Measurements from ENCODE around the gene GPR17. TPM values are rescaled to one million over a fixed set of nuclear protein-coding genes. Genes with fewer than 3 reads are reported as not detected.

The GPR17 gene
- polyA plus RNA-seq, 4 donors: 0.33 to 2.8 (median 1.1) TPM

DNA sequence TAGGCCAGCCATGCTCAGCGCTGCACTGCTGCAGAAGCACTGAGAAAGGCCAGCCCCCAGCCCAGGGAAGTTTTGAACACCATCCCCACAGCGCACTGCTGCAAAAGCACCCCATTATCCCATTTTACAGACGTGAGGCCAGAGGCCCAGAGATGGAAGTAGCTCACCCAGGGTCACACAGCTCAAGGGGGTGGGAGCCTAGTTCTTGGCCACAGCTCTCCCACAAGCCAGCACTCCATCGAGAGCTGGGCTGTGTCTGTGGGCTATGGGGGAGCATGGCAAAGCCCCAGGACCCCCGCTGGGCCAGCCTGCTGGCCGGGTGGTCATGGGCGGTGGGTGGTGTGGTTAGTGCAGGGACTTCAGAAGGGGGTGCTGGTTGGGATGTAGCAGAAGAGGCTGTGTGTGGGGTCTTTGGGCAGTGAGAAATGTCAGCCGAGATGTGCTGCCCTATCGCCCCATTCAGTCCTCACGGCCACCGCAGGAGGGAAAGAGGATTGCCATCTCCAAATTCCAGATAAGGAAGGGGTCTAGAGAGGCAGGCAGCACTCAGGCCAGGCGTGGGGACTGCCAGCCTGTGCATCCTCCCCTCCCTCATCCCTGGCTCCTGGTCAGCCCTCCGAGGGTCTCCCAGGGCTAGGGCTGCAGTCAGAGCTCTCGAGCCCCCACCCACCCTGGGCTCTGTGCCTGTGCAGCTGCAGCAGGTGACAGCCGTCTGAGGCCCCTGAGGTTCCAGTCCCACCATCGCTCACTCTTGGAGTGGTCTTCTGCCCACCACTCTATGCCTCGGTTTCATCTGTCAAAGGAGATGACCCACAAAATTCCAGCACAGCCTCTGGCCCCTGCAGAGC lies 17.0 kb upstream of the GPR17 start:
- no peak for DNase-seq (ENCODE audit: low read depth in 4 of 4, low spot score in 3 of 4)

DNA sequence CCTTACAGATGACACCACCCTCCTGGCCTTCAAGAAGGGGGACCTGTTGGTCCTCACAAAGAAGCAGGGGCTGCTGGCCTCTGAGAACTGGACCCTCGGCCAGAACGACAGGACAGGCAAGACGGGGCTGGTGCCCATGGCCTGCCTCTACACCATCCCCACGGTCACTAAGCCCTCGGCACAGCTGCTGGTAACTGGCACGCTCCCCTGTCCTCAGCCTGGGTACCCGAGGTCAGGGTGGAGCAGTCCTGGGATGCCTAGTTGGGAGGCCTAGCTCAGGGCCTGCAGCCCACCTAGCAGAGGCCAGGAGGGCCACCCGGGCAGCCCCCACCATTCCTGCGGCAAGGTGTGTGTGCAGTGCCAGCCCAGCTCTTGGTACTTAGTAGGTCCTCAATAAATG lies 16.3 kb upstream of the GPR17 start:
- no peak for DNase-seq (ENCODE audit: low read depth in 4 of 4, low spot score in 3 of 4)

DNA sequence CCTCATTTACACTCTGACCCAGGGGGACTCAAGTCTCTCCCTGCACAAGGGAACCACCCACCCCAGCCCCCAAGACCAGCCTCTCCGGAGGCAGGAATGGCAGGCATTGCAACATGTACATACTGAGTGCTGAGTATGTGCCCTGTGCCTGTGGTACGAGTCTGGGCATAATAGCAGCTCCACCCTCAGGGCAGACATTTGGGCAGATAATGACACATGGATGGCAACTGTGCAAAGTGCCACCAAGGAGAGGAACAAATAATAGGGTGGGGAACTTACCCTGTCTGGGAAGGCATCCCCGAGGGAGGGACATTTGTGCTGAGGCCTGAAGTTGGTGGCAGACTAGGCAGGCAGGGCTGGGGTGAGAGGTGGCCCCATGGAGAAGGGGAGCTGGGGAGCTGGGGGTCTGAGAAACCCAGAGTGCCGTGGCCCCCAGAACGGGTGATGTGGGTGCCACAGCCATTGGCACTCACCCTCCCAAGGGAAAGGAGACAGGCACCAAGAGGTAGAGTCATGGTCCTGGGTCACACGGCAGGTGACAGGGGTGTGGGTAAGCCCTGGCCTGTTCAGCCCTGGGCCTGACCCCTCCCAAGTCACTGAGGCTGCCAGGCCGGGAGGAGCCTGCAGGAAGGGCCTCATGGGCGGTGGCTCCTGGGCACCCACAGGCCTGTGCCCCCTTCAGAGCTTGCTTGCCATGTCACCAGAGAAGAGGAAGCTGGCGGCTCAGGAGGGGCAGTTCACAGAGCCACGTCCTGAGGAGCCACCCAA lies 15.7 kb upstream of the GPR17 start:
- DNase-seq (ENCODE audit: low read depth in 4 of 4, low spot score in 3 of 4): no peak

DNA sequence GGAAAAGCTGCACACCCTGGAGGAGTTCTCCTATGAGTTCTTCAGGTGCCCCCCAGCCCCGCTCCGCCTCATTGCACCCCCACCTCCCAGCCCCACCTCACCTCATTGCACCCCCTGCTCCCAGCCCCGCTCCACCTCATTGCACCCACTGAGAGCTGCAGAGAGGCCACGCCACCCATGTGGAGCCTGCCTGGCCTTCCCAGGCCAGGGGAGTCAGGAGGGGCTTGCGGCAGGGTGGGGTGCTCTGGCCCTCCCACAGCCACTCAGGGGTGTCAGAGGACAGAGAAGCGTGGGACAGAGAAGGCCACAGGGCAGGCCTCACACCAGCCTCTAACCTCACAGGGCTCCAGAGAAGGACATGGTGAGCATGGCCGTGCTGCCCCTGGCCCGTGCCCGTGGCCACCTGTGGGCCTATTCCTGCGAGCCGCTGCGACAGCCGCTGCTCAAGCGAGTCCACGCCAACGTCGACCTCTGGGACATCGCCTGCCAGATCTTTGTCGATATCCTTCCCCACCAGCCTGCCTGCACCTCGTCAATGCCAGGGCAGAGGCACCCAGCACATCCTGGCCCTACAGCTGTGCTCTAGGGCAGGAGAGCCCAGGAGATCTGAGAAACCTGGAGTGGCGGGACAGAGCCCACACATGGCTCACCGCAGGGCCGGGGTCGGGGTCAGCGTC lies 15.0 kb upstream of the GPR17 start:
- DNase-seq (ENCODE audit: low read depth in 4 of 4, low spot score in 3 of 4): no peak

DNA sequence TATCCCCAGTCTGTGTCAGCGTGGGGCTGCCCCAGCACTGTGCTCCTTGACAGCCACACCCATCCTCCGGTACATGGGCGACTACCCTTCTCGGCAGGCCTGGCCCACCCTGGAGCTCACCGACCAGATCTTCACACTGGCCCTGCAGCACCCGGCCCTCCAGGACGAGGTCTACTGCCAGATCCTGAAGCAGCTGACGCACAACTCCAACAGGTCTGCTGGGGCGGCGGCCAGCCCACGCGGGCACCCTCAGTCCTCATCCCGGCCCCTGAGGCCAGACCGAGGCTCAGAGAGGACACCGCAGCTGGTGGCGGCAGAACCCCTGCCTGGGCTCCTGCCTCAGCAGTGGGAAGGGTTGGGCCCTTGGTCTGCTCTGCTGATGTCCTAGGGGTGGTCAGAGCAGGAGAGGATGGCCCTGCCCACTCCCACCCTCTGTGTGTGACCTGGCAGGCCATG lies 14.4 kb upstream of the GPR17 start:
- no peak for DNase-seq (ENCODE audit: low read depth in 4 of 4, low spot score in 3 of 4)

DNA sequence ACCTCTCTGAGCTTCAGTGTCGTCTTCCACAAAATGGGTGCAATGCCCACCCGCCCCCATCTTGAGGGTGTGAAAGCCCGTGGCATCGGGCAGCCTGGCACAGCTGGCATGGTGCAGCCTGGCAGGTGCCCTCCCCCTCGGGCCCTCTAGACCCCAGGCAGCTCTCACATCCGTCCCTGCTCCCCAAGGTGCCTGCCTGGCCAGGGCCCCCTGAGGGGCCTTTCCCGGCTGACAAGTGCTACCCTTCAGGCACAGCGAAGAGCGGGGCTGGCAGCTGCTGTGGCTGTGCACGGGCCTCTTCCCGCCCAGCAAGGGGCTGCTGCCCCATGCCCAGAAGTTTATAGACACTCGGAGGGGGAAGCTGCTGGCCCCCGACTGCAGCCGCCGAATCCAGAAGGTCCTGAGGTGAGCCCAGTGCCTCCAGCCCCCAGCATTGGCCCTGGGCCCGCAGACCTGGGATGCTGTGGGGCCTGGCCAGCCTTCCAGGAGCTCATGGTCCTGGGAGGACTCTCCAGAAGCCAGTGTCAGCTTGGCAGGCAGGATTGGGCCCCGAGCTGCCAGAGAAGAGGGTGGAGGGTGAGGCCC lies 13.9 kb upstream of the GPR17 start:
- no peak for DNase-seq (ENCODE audit: low read depth in 4 of 4, low spot score in 3 of 4)

DNA sequence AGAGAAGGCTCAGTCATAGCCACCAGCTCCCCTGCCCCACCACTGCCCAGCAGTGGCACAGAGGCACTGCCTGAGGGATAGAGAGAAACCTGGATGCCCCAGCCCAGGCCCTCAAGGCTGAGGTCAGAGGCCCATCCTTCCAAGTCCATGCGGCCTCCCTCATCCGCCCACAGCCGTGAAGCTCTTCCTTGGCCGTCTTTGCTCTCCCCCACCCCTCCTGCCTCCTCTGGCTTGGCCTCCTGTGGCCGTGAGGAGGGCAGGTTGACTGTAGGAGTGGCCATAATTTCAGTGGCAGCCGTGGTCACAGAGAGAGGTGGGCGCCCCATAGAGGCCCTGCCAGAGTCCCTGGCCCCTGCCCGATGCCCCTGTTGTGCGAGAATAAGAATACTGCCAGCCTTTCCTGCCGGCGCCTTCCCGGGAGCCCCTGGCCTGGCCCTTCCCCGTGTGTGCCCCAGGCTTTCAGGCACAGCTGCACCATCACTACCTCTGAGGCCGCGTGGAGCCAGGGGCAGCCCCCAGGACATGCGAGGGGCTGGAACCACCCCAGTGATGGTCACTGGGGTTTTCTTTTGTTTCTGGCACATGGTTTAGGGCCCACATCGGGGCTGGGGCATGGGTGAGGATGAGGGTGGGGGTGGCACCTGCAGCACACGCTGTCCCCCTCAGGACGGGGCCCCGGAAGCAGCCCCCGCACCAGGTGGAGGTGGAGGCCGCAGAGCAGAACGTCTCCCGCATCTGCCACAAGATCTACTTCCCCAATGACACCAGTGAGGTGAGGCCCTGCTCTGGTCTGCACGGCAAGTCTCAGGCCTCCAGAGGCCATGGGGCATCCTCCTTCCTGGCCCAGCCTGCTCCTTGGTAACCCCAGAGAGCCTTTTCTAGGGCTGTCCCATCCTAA lies 13.1 kb upstream of the GPR17 start:
- no peak for DNase-seq (ENCODE audit: low read depth in 4 of 4, low spot score in 3 of 4)

DNA sequence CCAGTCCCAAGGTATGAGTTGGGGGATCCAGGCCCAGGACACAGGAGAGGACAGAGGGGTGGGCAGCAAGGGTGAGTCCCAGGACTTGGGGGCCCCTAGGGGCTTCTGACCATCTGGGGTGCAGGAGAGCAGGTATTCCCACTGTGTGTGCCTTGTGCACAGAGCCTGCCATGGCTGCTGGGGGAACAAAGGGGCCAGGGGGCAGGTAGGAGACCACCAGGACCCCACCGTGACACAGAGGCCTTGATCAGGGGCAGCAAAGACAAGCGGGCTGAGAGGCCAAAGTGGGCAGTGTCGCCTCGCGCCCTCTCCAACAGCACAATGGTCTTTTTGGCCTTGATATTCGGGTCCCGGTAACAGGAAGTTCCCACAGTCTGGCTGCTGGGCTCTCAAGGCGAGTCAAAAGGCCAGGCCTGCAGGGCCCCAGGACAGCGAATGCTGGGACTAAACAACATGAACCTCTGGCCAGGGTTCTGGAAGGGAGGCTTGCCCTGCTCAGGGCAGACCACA lies 12.3 kb upstream of the GPR17 start:
- DNase-seq (ENCODE audit: low read depth in 4 of 4, low spot score in 3 of 4): no peak

DNA sequence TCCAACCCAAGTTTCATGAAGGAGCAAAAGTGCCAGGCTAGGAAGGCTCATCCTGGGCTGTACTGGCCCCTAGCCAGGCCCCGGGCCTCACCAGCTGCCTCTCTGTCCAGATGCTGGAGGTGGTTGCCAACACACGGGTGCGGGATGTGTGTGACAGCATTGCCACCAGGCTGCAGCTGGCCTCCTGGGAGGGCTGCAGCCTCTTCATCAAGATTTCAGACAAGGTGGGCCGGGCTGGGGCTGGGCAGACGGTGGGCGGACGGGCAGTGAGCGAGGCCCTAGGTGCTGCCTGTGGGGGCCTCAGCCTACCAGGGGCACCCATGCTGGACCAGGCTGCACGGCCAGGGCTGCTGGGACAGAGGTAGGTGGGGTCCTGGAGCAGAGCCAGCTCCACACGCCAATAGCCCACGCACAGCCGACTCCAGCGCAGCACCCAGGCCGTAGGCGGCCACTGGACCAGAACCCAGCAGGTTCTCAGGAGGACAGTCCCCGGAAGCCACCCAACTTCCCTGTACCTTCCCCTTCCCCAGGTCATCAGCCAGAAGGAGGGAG lies 11.8 kb upstream of the GPR17 start:
- DNase-seq (ENCODE audit: low read depth in 4 of 4, low spot score in 3 of 4): no peak

DNA sequence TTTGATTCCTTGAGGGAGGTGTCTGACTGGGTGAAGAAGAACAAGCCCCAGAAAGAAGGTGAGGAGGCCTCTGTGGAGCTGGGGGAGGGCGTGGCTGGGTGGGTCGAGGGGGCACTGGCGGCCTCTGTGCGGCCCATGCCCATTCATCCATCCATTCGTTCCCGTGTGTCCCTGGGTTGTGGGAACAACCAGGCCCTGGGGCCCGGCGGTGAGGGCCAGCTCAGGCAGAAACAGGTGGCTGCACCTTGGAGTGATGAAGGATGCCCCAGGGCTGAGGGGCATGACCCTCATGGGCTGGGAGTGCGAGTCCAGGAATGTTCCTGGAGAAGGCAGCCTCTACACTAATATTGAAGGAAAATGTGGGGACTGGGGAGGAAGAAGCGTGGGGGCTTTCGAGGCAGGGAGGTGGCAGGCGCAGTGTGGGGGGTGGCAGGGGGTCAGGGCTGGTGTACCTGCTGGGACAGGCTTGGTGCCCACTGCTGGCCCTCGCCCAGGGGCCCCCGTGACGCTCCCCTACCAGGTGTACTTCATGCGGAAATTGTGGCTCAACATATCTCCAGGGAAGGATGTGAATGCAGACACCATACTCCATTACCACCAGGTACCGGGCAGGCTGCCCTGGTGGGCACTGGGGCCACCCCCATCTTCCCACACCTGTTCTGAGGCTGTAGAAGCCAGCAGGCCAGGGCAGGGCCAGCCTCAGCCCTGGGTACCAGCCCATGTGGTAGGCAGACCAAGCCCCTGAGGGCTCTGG lies 11.2 kb upstream of the GPR17 start:
- no peak for DNase-seq (ENCODE audit: low read depth in 4 of 4, low spot score in 3 of 4)

DNA sequence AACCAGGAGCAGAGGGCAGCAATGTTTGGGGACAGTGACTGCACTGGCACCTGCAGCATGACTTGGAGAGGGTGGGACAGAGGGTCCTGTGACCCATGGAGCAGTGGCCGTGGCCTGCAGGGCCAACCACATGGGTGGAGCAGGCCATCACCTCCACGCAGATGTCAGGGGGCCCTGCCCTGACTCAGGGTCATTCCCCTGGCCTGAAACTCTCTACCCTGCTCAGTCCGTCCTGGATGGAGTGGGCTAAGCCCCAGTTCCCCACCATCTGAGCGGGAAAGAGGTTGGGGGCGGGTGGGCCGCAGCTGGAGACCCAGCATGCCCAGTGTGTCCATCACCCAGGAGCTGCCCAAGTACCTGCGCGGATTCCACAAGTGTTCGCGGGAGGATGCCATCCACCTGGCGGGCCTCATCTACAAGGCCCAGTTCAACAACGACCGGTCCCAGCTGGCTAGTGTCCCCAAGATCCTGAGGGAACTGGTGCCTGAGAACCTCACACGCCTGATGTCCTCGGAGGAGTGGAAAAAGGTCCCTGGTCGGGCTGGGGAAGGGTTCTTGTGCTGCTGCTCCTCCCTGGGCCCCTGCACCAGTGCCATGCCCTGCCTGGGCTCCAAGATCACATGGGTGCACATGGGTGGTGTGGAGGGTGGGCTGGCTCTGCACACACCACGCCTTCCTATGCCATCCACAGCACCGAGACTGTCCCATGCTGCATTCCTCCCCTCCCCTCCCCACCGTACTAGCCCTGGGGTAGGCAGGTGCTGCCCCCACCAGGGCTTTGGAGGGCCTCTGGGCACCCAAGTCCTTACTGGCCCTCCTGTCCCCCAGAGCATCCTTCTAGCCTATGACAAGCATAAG lies 10.3 kb upstream of the GPR17 start:
- DNase-seq (ENCODE audit: low read depth in 4 of 4, low spot score in 3 of 4): no peak

DNA sequence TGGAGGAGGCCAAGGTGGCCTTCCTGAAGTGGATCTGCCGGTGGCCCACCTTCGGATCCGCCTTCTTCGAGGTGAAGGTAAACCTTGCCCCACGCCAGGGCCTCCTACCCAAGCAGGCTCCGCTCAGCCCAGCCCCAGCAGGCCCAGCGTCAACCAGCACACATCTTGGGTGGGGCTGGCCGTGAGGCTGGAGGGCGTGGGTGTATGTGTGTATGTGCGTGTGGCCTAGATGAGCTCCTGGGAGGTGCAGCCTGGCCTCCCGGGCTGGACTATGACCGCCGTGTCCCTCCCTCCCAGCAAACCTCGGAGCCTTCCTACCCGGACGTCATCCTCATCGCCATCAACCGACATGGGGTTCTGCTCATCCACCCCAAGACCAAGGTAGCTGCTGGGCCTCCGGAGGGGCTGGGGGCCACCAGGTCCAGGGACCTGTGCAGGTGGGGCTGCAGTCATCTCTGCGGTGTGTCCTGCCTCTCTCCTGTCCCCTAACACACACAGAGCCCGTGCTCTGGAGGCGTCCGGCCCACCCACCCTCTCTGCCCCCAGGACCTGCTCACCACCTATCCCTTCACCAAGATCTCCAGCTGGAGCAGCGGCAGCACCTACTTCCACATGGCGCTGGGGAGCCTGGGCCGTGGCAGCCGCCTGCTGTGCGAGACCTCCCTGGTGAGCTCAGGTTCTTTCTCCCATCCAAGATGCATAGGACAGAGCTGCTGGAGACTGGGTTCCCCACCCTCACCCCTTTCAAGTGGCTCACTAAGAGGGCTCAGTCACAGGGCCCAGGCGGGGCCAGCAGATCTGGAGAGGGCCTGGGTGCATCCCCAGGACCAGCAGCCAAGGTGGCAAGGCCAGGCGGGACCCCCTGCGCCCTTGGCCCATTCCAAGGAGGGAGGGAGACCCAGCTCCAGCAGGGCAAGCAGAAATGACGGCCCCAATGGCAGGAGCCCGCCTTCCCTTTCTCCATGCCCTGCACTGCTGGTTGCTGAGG lies 9.4 kb upstream of the GPR17 start:
- no peak for DNase-seq (ENCODE audit: low read depth in 4 of 4, low spot score in 3 of 4)

DNA sequence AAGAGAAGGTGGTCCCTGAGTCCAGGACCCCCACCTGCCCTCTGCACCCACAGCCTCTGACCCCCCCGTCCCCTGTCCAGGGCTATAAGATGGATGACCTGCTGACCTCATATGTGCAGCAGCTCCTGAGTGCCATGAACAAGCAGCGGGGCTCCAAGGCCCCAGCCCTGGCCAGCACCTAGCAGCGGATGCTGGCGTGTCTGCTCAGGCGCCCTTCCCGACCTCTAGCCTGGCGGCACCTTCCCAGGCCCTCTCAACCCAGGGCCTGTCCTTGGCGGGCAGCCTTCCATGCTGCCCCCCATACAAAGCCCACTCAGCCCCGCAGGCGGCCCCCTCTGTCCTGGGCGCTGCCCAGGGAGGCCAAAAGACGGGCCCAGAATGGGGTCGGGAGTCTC lies 8.7 kb upstream of the GPR17 start:
- DNase-seq (ENCODE audit: low read depth in 4 of 4, low spot score in 3 of 4): no peak

DNA sequence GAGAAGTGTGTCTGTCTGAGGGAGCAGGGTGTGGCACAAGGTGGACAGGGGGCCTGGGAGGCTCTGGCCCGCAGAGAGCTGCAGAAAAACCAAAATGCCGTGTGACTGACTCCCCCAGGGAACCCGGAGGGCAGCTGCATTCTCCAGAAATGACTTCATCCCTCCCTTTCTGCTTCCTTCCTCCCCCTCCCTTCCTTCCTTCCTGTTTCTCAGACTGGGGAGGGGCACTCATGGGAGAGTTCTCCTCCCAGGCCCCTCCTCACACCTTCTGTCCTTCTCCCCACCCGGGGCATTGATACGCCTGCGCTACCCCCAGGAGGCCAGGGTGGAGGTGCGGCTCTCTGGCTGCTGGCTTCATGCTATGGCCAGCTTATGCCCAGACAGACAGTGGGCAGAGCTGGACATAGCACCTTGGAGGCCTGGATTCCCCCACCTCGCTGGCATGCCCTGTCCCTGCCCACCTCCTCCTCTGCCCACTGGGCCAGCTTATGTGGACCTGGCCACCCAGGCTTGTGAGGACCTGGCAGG lies 8.2 kb upstream of the GPR17 start:
- peak in 2 of 4 donors; percentile 50 to 57 for DNase-seq (ENCODE audit: low read depth in 4 of 4, low spot score in 3 of 4)

DNA sequence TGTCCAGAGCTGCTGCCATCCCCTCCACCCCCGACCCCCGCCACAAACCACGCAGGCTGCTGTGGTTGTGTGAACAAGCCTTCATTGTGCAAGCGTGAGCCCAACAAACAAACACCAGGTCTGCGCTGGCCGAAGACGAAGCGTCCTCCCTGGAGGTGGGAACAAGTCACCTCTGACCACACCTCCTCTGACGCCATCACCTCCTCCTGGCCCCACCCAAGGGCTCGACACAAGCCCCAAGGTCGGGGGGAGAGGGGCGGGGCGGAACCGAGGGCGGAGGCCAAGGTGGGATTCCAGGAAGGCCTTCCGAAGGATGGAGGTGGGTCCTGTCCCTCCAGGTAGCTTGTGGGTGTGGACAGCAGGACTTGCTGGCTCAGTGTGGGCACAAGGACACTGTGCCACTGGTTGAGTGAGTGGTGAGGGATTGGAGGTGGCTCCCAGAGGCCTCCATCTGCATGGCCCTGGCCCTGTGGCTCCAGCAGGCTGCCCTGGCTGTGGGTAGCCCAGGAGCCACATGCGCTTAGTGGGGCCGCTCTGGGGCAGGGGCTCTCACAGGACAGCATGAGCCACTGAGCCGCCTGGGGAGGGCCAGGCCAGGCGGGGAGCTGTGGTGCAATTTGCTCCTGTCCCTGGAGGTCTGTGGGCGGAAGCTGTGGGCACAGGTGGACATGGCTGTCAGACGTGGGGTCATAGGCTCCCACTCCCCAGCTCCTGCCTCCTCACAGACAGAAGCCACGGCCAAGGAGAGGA lies 7.4 kb upstream of the GPR17 start:
- DNase-seq (ENCODE audit: low read depth in 4 of 4, low spot score in 3 of 4): no peak

DNA sequence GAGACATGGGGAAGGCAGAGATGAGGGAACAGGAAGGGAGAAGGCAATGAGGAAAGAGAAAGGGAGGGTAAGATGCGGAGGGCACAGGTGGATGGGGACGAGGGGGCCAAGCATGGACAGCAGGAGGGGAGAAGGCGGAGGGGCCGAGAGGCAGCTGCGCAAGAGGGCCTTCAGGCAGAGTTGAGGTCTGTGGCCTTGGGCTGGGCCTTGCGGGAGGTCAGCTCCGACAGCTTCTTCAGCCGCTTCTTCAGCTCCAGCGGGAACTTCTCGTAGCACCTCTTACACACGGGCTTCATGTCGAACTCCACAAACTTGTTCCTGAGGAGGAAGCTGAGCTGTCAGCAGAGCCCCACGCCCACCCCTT lies 6.9 kb upstream of the GPR17 start:
- no peak for DNase-seq (ENCODE audit: low read depth in 4 of 4, low spot score in 3 of 4)
